Right lobe of liver (tissue), 6 donors: ENCODE data around the gene RPS6KA2. TPM values are rescaled to one million over a fixed set of nuclear protein-coding genes. Genes with fewer than 3 reads are reported as not detected.
A peak's percentile ranks its signal among the peaks of the same experiment; 100 is the strongest.
"Not testable (repeated sequence)": the region's sequence is repeated elsewhere in the genome, so short reads cannot be mapped to it uniquely, and the experiment has no call there.

Experiments used
- ATAC-seq, 4 donors: fragments of 200-7000 bp; cut with Tn5 transposase; one replicate each; pipeline ENCODE4 v1.9.1; 2020; ENCODE audit warnings: mild to moderate bottlenecking in 4 of 4, moderate library complexity in 4 of 4
- DNase-seq, 3 donors: peaks; one replicate each; pipeline ENCODE4 v3.0.0-alpha.2; 2020
- H3K27ac ChIP-seq, 3 donors: fragments of 200-600 bp; one replicate each; pipeline ENCODE4 v1.8.0; 2022
- H3K27me3 ChIP-seq, 2 donors: fragments of 200-600 bp; one replicate each; pipeline ENCODE4 v1.8.0; 2022
- H3K36me3 ChIP-seq, 4 donors: fragments of 200-600 bp; sonication (generic) in 1 of 4; one replicate each; pipeline versions ENCODE4 v1.5.1 to v1.8.0; 2017 to 2022; ENCODE audit warnings: control low read depth in 1 of 4
- H3K4me1 ChIP-seq, 4 donors: fragments of 200-600 bp; sonication (generic) in 1 of 4; one replicate each; pipeline versions ENCODE4 v1.5.1 to v1.8.0; 2017 to 2022; ENCODE audit warnings: control low read depth in 1 of 4
- H3K4me3 ChIP-seq, 3 donors: fragments of 200-600 bp; one replicate each; pipeline ENCODE4 v1.8.0; 2022
- H3K9me3 ChIP-seq, 4 donors: fragments of 200-600 bp; sonication (generic) in 1 of 4; one replicate each; pipeline versions ENCODE4 v1.5.1 to v1.8.0; 2017 to 2022; ENCODE audit warnings: control low read depth in 1 of 4
- CTCF ChIP-seq, 4 donors: fragments of 200-600 bp in 3 of 4; fragments of 450-650 bp in 1 of 4; IDR thresholded peaks; one replicate each; pipeline versions ENCODE4 v1.5.1 to v1.8.0; 2016 to 2022; ENCODE audit warnings: antibody characterized with exemption in 4 of 4, mild to moderate bottlenecking in 2 of 4
- POLR2A ChIP-seq: fragments of 450-650 bp; IDR thresholded peaks from one replicate; pipeline ENCODE4 v1.6.1; 2017; ENCODE audit warnings: antibody characterized with exemption, mild to moderate bottlenecking
- WGBS: methylation state at CpG from one replicate; pipeline ENCODE4 v1.1.6; 2018; ENCODE audit warnings: low coverage, low lambda C conversion rate; ENCODE audit not compliant: insufficient coverage; ENCODE audit errors: missing lambda C conversion rate; 5-methylcytosine and 5-hydroxymethylcytosine counted together
- intact Hi-C, 2 donors: fragments of 100-400 bp; cut with DNase I; formaldehyde crosslinking; loops; one replicate each; pipeline versions ENCODE4 v1.11.2 to v1.14.1; 2022
- total RNA-seq, 6 experiments: library from RNA; depleted of rRNA in 2 of 6; stranded (reverse); fragments of >200 nt in 2 of 6; fragmentation: NEBNext Ultra II Directional in 3 of 6; extraction: Animal tissue kit (Norgen Biotek cat#: 25700) in 3 of 6; gene quantifications; one replicate each; pipeline versions ENCODE4 v1.1.0 to v1.2.4, GENCODE V29; 2016 to 2023
- donor health status: DM: no; HTN: yes; CAD: no.
- donor health status: DM: no; HTN: no; CAD: no.
- donor health status: DM: no; HTN: no; CAD: no.
- donor health status: DM: no; HTN: yes; CAD: no.
- donor health status: DM: no; HTN: yes; CAD: no.

RPS6KA2 gene
- total RNA-seq, 6 experiments from 2014 or later: 6.4 to 18.1 (median 11.1) TPM

- intact Hi-C loops: loop anchor here in 1 of 2 donors (5.0 kb wide), 1 partner anchor 125 kb away; no protein-coding TSS in a partner anchor
- H3K36me3 ChIP-seq: no peaks in the 10 kb centered on the region
- peaks cover 0 to 6% (median 2%) of the 10 kb centered on the region in 4 donors for H3K4me1 ChIP-seq
- 64% methylated on average over 6 of the region's 6 CpGs for WGBS
- H3K4me3 ChIP-seq: no peak overlapping the region
- no peak overlapping the region for H3K27ac ChIP-seq
- DNase-seq: no peak
- no peak for ATAC-seq
- no peak for TF ChIP-seq POLR2A
- TF ChIP-seq CTCF (IDR thresholded peaks at IDR 0.05): no peak
- no peaks in the 10 kb centered on the region for H3K9me3 ChIP-seq
- H3K27me3 ChIP-seq: no peaks in the 10 kb centered on the region
These were observed 224.3 kb downstream of the RPS6KA2 start for GRCh38 chr6:166402582-166403277.

- intact Hi-C loops: loop anchor here in 1 of 2 donors (5.0 kb wide), 1 partner anchor 123 kb away; no protein-coding TSS in a partner anchor
- 8% methylated on average over 10 of the region's 16 CpGs for WGBS
- not testable (repeated sequence) for H3K36me3 ChIP-seq, H3K4me1 ChIP-seq, H3K27me3 ChIP-seq, H3K9me3 ChIP-seq
- ATAC-seq (peak; percentile 90 to 95 (median 92)), DNase-seq (peak; percentile 54 to 78 (median 75))
- Histone ChIP-seq H3K27ac (peak overlapping the region in 2 of 3 donors; percentile 49 to 50), H3K4me3 (peak overlapping the region in 2 of 3 donors; percentile 16 to 23)
- peak; percentile 69 to 83 (median 82) for TF ChIP-seq CTCF (IDR thresholded peaks at IDR 0.05)
These were observed 226.3 kb downstream of the RPS6KA2 start for GRCh38 chr6:166400649-166401250.

GRCh38 chr6:166400181-166400580 lies 226.9 kb downstream of the RPS6KA2 start:
- ATAC-seq (peak; percentile 66 to 71 (median 69)), DNase-seq (no peak)
- TF ChIP-seq POLR2A (no peak), CTCF (IDR thresholded peaks at IDR 0.05) (no peak)
- intact Hi-C loops: loop anchor here in 1 of 2 donors (5.0 kb wide), 1 partner anchor 123 kb away; no protein-coding TSS in a partner anchor
- H3K27me3 ChIP-seq: no peaks in the 10 kb centered on the region
- no peaks in the 10 kb centered on the region for H3K9me3 ChIP-seq
- 13% methylated on average over 2 of the region's 2 CpGs for WGBS
- no peaks in the 10 kb centered on the region for H3K36me3 ChIP-seq
- peaks cover 0 to 12% (median 5%) of the 10 kb centered on the region in 4 donors for H3K4me1 ChIP-seq
- peak overlapping the region in 2 of 3 donors; percentile 16 to 23 for H3K4me3 ChIP-seq
- H3K27ac ChIP-seq: peak overlapping the region in 2 of 3 donors; percentile 49 to 50

GRCh38 chr6:166398348-166398747 lies 228.7 kb downstream of the RPS6KA2 start:
- no peak for TF ChIP-seq POLR2A
- intact Hi-C loops: loop anchor here in 1 of 2 donors (10.0 kb wide), 1 partner anchor 84 kb away; no protein-coding TSS in a partner anchor
- Histone ChIP-seq H3K4me1 (peaks cover 0 to 29% (median 9%) of the 10 kb centered on the region in 4 donors), H3K27me3 (no peaks in the 10 kb centered on the region), H3K9me3 (no peaks in the 10 kb centered on the region), H3K36me3 (no peaks in the 10 kb centered on the region), H3K27ac (no peak overlapping the region), H3K4me3 (no peak overlapping the region)
- no peak for ATAC-seq
- DNase-seq: no peak
- WGBS: 80% methylated on average over 2 of the region's 3 CpGs

- 100% methylated on average over 1 of the region's 4 CpGs for WGBS
- DNase-seq: no peak
- H3K36me3 ChIP-seq: no peaks in the 10 kb centered on the region
- ATAC-seq: no peak
- H3K4me1 ChIP-seq: peaks cover 0 to 30% (median 11%) of the 10 kb centered on the region in 4 donors
- no peaks in the 10 kb centered on the region for H3K27me3 ChIP-seq
- H3K27ac ChIP-seq: no peak overlapping the region
- TF ChIP-seq POLR2A: no peak
- no peak for TF ChIP-seq CTCF (IDR thresholded peaks at IDR 0.05)
- H3K4me3 ChIP-seq: no peak overlapping the region
- no peaks in the 10 kb centered on the region for H3K9me3 ChIP-seq
- intact Hi-C loops: loop anchor here in 1 of 2 donors (10.0 kb wide), 1 partner anchor 83 kb away; no protein-coding TSS in a partner anchor
These were observed 229.2 kb downstream of the RPS6KA2 start for GRCh38 chr6:166397849-166398248.
